Urothelium cell line (cell line): ENCODE results near the gene OR52W1.
"Not testable (repeated sequence)": the region's sequence is repeated elsewhere in the genome, so short reads cannot be mapped to it uniquely, and the experiment has no call there.

Experiments used
- DNase-seq: peaks from one replicate; pipeline ENCODE4 v3.0.0; 2011; ENCODE audit warnings: low spot score, mixed read lengths
- FAIRE-seq: peaks from 2 replicates; lab custom pipeline; 2011; peaks lifted over from hg19 to GRCh38; lab: Jason Lieb, UNC

The OR52W1 gene

GRCh38 chr11:6216501-6216900 is 17.5 kb downstream of the OR52W1 start:
- no peak for DNase-seq
- FAIRE-seq, result no peak

- FAIRE-seq, result no peak
- no peak for DNase-seq
These were observed 18.7 kb downstream of the OR52W1 start for GRCh38 chr11:6217722-6218121.

- FAIRE-seq, result no peak
- no peak for DNase-seq
These were observed 20.3 kb downstream of the OR52W1 start for GRCh38 chr11:6219359-6219758.

GRCh38 chr11:6223854-6224253 is 24.8 kb downstream of the OR52W1 start:
- FAIRE-seq, result no peak

GRCh38 chr11:6224421-6224820 is 25.4 kb downstream of the OR52W1 start:
- FAIRE-seq, result no peak
- no peak for DNase-seq

More at GRCh38 chr11:6223854-6224253, 24.8 kb downstream of the OR52W1 start:
- no peak for DNase-seq

- DNase-seq (no peak), FAIRE-seq (no peak)
These were observed 26.0 kb downstream of the OR52W1 start for GRCh38 chr11:6225024-6225423.

GRCh38 chr11:6225896-6226295 is 26.9 kb downstream of the OR52W1 start:
- FAIRE-seq (no peak), DNase-seq (no peak)

- FAIRE-seq, result no peak
- no peak for DNase-seq
These were observed 29.5 kb downstream of the OR52W1 start for GRCh38 chr11:6228520-6228919.

GRCh38 chr11:6229911-6230310 is 30.9 kb downstream of the OR52W1 start:
- no peak for FAIRE-seq
- no peak for DNase-seq

- no peak for DNase-seq
- FAIRE-seq, result no peak
These were observed 33.9 kb downstream of the OR52W1 start for GRCh38 chr11:6232899-6233298.

GRCh38 chr11:6233984-6234386 is 35.0 kb downstream of the OR52W1 start:
- DNase-seq (no peak), FAIRE-seq (no peak)

- DNase-seq, result peak; percentile 98
- FAIRE-seq, result peak; percentile 96
These were observed 35.5 kb downstream of the OR52W1 start, which contains the start of gene FHIP1B for GRCh38 chr11:6234387-6235107. Gene FHIP1B (minus strand): TSS chr11:6234636. CDS start chr11:6224516, 10,120 bp downstream.

- DNase-seq, result no peak
- FAIRE-seq, result no peak
These were observed 38.2 kb downstream of the OR52W1 start for GRCh38 chr11:6237266-6237665.

- FAIRE-seq (no peak), DNase-seq (no peak)
These were observed 38.8 kb downstream of the OR52W1 start for GRCh38 chr11:6237761-6238302.

- DNase-seq (no peak), FAIRE-seq (no peak)
These were observed 39.9 kb downstream of the OR52W1 start, which contains the start of gene CNGA4 for GRCh38 chr11:6238902-6239301. Gene CNGA4 (plus strand): TSS chr11:6239089. CDS start chr11:6239207, 118 bp downstream.

- DNase-seq (no peak), FAIRE-seq (no peak)
These were observed 41.1 kb downstream of the OR52W1 start for GRCh38 chr11:6240139-6240538.

GRCh38 chr11:6240781-6241180 is 41.8 kb downstream of the OR52W1 start:
- no peak for DNase-seq
- FAIRE-seq, result no peak

- DNase-seq (no peak), FAIRE-seq (no peak)
These were observed 42.3 kb downstream of the OR52W1 start for GRCh38 chr11:6241316-6241715.

- DNase-seq (no peak), FAIRE-seq (no peak)
These were observed 46.5 kb downstream of the OR52W1 start for GRCh38 chr11:6245536-6245935.

- no peak for DNase-seq
- no peak for FAIRE-seq
These were observed 49.2 kb downstream of the OR52W1 start for GRCh38 chr11:6248248-6248647.

- not testable (repeated sequence) for FAIRE-seq, DNase-seq
These were observed 49.9 kb downstream of the OR52W1 start for GRCh38 chr11:6248897-6249296.
